Naive thymus-derived CD4-positive, alpha-beta T cell (primary cell): Measurements from ENCODE around the gene CSRNP2. TPM values are rescaled to one million over a fixed set of nuclear protein-coding genes. Genes with fewer than 3 reads are reported as not detected.
"Not testable (repeated sequence)": the region's sequence is repeated elsewhere in the genome, so short reads cannot be mapped to it uniquely, and the experiment has no call there.

Source experiments
- ATAC-seq: fragments of 150-1000 bp; cut with Tn5 transposase; 2 replicates; pipeline ENCODE4 v1.10.0; 2021; ENCODE audit warnings: mild to moderate bottlenecking, moderate library complexity
- CTCF ChIA-PET: fragments of 350-600 bp; sonication (Branson Sonifier 250); formaldehyde crosslinking; loops from one replicate; lab custom pipeline; 2021; ENCODE audit warnings: antibody characterized with exemption; lab: Charles Lee
- POLR2A ChIA-PET: fragments of 350-600 bp; sonication (Branson Sonifier 250); formaldehyde crosslinking; loops from one replicate; lab custom pipeline; 2021; ENCODE audit warnings: antibody characterized with exemption, inconsistent platforms; lab: Charles Lee
- DNase-seq, 9 donors: peaks; one replicate each; pipeline versions ENCODE4 v3.0.0 to v3.0.0-alpha.2; 2020 to 2022; ENCODE audit warnings: mixed read lengths in 1 of 9
- H3K27ac ChIP-seq: one replicate; pipeline ENCODE4 v1.7.0; 2013; ENCODE audit warnings: mild to moderate bottlenecking, low read depth, low read length, moderate library complexity
- H3K27me3 ChIP-seq, 2 donors: one replicate each; pipeline ENCODE4 v1.7.0; 2013; ENCODE audit warnings: low read length in 2 of 2, mild to moderate bottlenecking in 2 of 2, moderate library complexity in 2 of 2; ENCODE audit not compliant: control insufficient read depth in 2 of 2, insufficient read depth in 2 of 2
- H3K36me3 ChIP-seq, 3 experiments: 1 replicate in 2 of 3; 2 replicates in 1 of 3; pipeline ENCODE4 v1.7.0; 2013; ENCODE audit warnings: low read length in 3 of 3, mild to moderate bottlenecking in 3 of 3, moderate library complexity in 1 of 3; ENCODE audit not compliant: insufficient read depth in 3 of 3, control insufficient read depth in 2 of 3
- H3K4me1 ChIP-seq, 2 donors: one replicate each; pipeline ENCODE4 v1.7.0; 2013; ENCODE audit warnings: low read length in 2 of 2, mild to moderate bottlenecking in 2 of 2, moderate library complexity in 1 of 2; ENCODE audit not compliant: control insufficient read depth in 2 of 2, insufficient read depth in 2 of 2
- H3K4me3 ChIP-seq: 2 replicates; pipeline ENCODE4 v1.7.0; 2013; ENCODE audit warnings: mild to moderate bottlenecking, low read length
- H3K9me3 ChIP-seq, 3 experiments: 1 replicate in 2 of 3; 2 replicates in 1 of 3; pipeline ENCODE4 v1.7.0; 2013; ENCODE audit warnings: low read length in 3 of 3; ENCODE audit not compliant: control insufficient read depth in 2 of 3
- H3K27ac Mint-ChIP-seq, 9 donors: one replicate each; pipeline ENCODE4 v1.8.0; 2020 to 2022; ENCODE audit warnings: mixed read lengths in 9 of 9, mild to moderate bottlenecking in 8 of 9, moderate library complexity in 5 of 9, inconsistent platforms in 2 of 9
- H3K27me3 Mint-ChIP-seq, 5 donors: one replicate each; pipeline ENCODE4 v1.8.0; 2021 to 2022; ENCODE audit warnings: mixed read lengths in 5 of 5, mild to moderate bottlenecking in 1 of 5
- H3K36me3 Mint-ChIP-seq, 5 donors: one replicate each; pipeline ENCODE4 v1.8.0; 2020 to 2022; ENCODE audit warnings: mixed read lengths in 5 of 5, mild to moderate bottlenecking in 3 of 5, inconsistent platforms in 1 of 5
- H3K4me1 Mint-ChIP-seq, 7 donors: one replicate each; pipeline ENCODE4 v1.8.0; 2020 to 2022; ENCODE audit warnings: mixed read lengths in 7 of 7, mild to moderate bottlenecking in 3 of 7, inconsistent platforms in 1 of 7
- H3K4me3 Mint-ChIP-seq, 10 donors: one replicate each; pipeline ENCODE4 v1.8.0; 2020 to 2022; ENCODE audit warnings: mild to moderate bottlenecking in 10 of 10, mixed read lengths in 10 of 10, moderate library complexity in 6 of 10, inconsistent platforms in 2 of 10
- H3K9me3 Mint-ChIP-seq, 11 donors: one replicate each; pipeline ENCODE4 v1.8.0; 2020 to 2022; ENCODE audit warnings: mixed read lengths in 11 of 11, mild to moderate bottlenecking in 4 of 11, inconsistent platforms in 1 of 11, moderate library complexity in 1 of 11
- intact Hi-C, 2 donors: fragments of 100-400 bp; cut with micrococcal nuclease; formaldehyde crosslinking; loops; one replicate each; pipeline ENCODE4 v1.15.1; 2023
- polyA plus RNA-seq, 2 donors: library from polyadenylated mRNA; unstranded; fragments of 300-500 nt; fragmentation: Illumina TruSeq; gene quantifications; one replicate each; pipeline ENCODE4 v1.2.3, GENCODE V29; 2021
- total RNA-seq, 6 experiments: library from RNA in 5 of 6; stranded (reverse) in 5 of 6; gene quantifications; 1 replicate in 5 of 6; 2 replicates in 1 of 6; pipeline ENCODE4 v1.2.3 and lab custom pipeline; 2021 to 2026

Gene CSRNP2
- total and polyA plus RNA-seq, 7 experiments from 2014 or later: 2.7 to 38.7 (median 20.1) TPM

GRCh38 chr12:51018956-51019355 lies 64.4 kb downstream of the CSRNP2 start:
- ChIA-PET POLR2A (interaction anchor here (0.6 to 2.5 kb wide), 3 partner anchors 8 to 17 kb away, joined by 3 to 8 read pairs (median 4); no protein-coding TSS in a partner anchor), CTCF (no interaction called here)
- intact Hi-C loops: no loop called here
- H3K4me1 ChIP-seq: peaks cover 8 to 24% of the 10 kb centered on the region in 2 donors
- no peaks in the 10 kb centered on the region for H3K9me3 ChIP-seq
- H3K4me3 ChIP-seq: no peak overlapping the region
- Mint-ChIP-seq H3K9me3 (no peaks in the 10 kb centered on the region), H3K27me3 (no peaks in the 10 kb centered on the region), H3K36me3 (peaks cover 0 to 4% (median 0%) of the 10 kb centered on the region in 5 donors), H3K27ac (peak overlapping the region in 3 of 9 donors; percentile 31 to 50 (median 48)), H3K4me3 (no peak overlapping the region), H3K4me1 (peaks cover 21 to 65% (median 52%) of the 10 kb centered on the region in 7 donors)
- no peaks in the 10 kb centered on the region for H3K36me3 ChIP-seq
- H3K27ac ChIP-seq: no peak overlapping the region
- DNase-seq (no peak), ATAC-seq (no peak)
- H3K27me3 ChIP-seq: no peaks in the 10 kb centered on the region

- H3K36me3 ChIP-seq: no peaks in the 10 kb centered on the region
- DNase-seq (no peak), ATAC-seq (no peak)
- no peaks in the 10 kb centered on the region for H3K9me3 Mint-ChIP-seq
- peaks cover 0 to 4% (median 0%) of the 10 kb centered on the region in 5 donors for H3K36me3 Mint-ChIP-seq
- ChIA-PET CTCF (no interaction called here), POLR2A (no interaction called here)
- no peak overlapping the region for H3K4me3 ChIP-seq
- H3K27me3 Mint-ChIP-seq: no peaks in the 10 kb centered on the region
- H3K27me3 ChIP-seq: no peaks in the 10 kb centered on the region
- H3K4me3 Mint-ChIP-seq: no peak overlapping the region
- peak overlapping the region in 2 of 9 donors; percentile 41 to 51 for H3K27ac Mint-ChIP-seq
- peaks cover 5 to 27% of the 10 kb centered on the region in 2 donors for H3K4me1 ChIP-seq
- H3K9me3 ChIP-seq: no peaks in the 10 kb centered on the region
- intact Hi-C loops: no loop called here
- H3K4me1 Mint-ChIP-seq: peaks cover 28 to 64% (median 52%) of the 10 kb centered on the region in 7 donors
- no peak overlapping the region for H3K27ac ChIP-seq
Observed at GRCh38 chr12:51017452-51017851, 65.9 kb downstream of the CSRNP2 start.

- CTCF ChIA-PET, POLR2A ChIA-PET, H3K27ac ChIP-seq: not testable (repeated sequence)
Observed at GRCh38 chr12:51014467-51014866, 68.9 kb downstream of the CSRNP2 start.

GRCh38 chr12:51013441-51013840 lies 70.0 kb downstream of the CSRNP2 start:
- no peak for ATAC-seq
- CTCF ChIA-PET: interaction anchor here (0.8 kb wide), 1 partner anchor 10 kb away, joined by 3 read pairs; no protein-coding TSS in a partner anchor
- intact Hi-C loops: no loop called here
- H3K9me3 Mint-ChIP-seq: no peaks in the 10 kb centered on the region
- H3K36me3 ChIP-seq: no peaks in the 10 kb centered on the region
- no peaks in the 10 kb centered on the region for H3K27me3 Mint-ChIP-seq
- H3K4me3 ChIP-seq: no peak overlapping the region
- H3K36me3 Mint-ChIP-seq: peaks cover 0 to 5% (median 0%) of the 10 kb centered on the region in 5 donors
- POLR2A ChIA-PET: interaction anchor here (1.2 kb wide), 2 partner anchors 8 to 12 kb away, joined by 4 to 10 read pairs; no protein-coding TSS in a partner anchor
- no peaks in the 10 kb centered on the region for H3K27me3 ChIP-seq
- H3K4me3 Mint-ChIP-seq: no peak overlapping the region
- no peaks in the 10 kb centered on the region for H3K9me3 ChIP-seq
- DNase-seq: no peak
- peaks cover 22 to 62% (median 50%) of the 10 kb centered on the region in 7 donors for H3K4me1 Mint-ChIP-seq
- H3K27ac ChIP-seq: no peak overlapping the region
- peak overlapping the region in 5 of 9 donors; percentile 18 to 66 (median 52) for H3K27ac Mint-ChIP-seq
- peaks cover 0 to 25% of the 10 kb centered on the region in 2 donors for H3K4me1 ChIP-seq

More at GRCh38 chr12:51014467-51014866, 68.9 kb downstream of the CSRNP2 start:
- H3K36me3 Mint-ChIP-seq, intact Hi-C loops, H3K4me3 Mint-ChIP-seq, H3K4me3 ChIP-seq, H3K9me3 ChIP-seq, DNase-seq, H3K27me3 ChIP-seq, H3K36me3 ChIP-seq, H3K27ac Mint-ChIP-seq, H3K27me3 Mint-ChIP-seq, ATAC-seq, H3K9me3 Mint-ChIP-seq: not testable (repeated sequence)
- H3K4me1 ChIP-seq: peaks cover 0 to 14% of the 10 kb centered on the region in 2 donors
- peaks cover 16 to 60% (median 47%) of the 10 kb centered on the region in 7 donors for H3K4me1 Mint-ChIP-seq

GRCh38 chr12:51012570-51013236 lies 70.7 kb downstream of the CSRNP2 start:
- H3K4me1 Mint-ChIP-seq: peaks cover 22 to 65% (median 54%) of the 10 kb centered on the region in 7 donors

GRCh38 chr12:51011955-51012354 lies 71.4 kb downstream of the CSRNP2 start:
- no peak for DNase-seq
- Mint-ChIP-seq H3K27ac (peak overlapping the region in 8 of 9 donors; percentile 7 to 78 (median 57)), H3K9me3 (no peaks in the 10 kb centered on the region), H3K27me3 (no peaks in the 10 kb centered on the region), H3K36me3 (peaks cover 0 to 9% (median 2%) of the 10 kb centered on the region in 5 donors), H3K4me3 (peak overlapping the region in 1 of 10 donors; percentile 20), H3K4me1 (peaks cover 22 to 58% (median 47%) of the 10 kb centered on the region in 7 donors)
- peaks cover 0 to under 1% (median 0%) of the 10 kb centered on the region in 3 experiments for H3K36me3 ChIP-seq
- intact Hi-C loops: no loop called here
- H3K4me1 ChIP-seq: peaks cover 0 to 27% of the 10 kb centered on the region in 2 donors
- POLR2A ChIA-PET: interaction anchor here (0.7 to 1.2 kb wide), 3 partner anchors 8 to 10 kb away, joined by 3 to 4 read pairs (median 4); no protein-coding TSS in a partner anchor
- no peak overlapping the region for H3K4me3 ChIP-seq
- no peak for ATAC-seq
- no peak overlapping the region for H3K27ac ChIP-seq
- H3K9me3 ChIP-seq: no peaks in the 10 kb centered on the region
- CTCF ChIA-PET: interaction anchor here (0.8 to 1.4 kb wide), 3 partner anchors 16 to 329 kb away, joined by 3 read pairs; no protein-coding TSS in a partner anchor
- H3K27me3 ChIP-seq: no peaks in the 10 kb centered on the region

More at GRCh38 chr12:51012570-51013236, 70.7 kb downstream of the CSRNP2 start:
- Histone ChIP-seq H3K9me3 (no peaks in the 10 kb centered on the region), H3K4me3 (no peak overlapping the region), H3K4me1 (peaks cover 0 to 27% of the 10 kb centered on the region in 2 donors), H3K36me3 (no peaks in the 10 kb centered on the region), H3K27me3 (no peaks in the 10 kb centered on the region), H3K27ac (no peak overlapping the region)
- Mint-ChIP-seq H3K36me3 (peaks cover 0 to 8% (median 0%) of the 10 kb centered on the region in 5 donors), H3K27me3 (no peaks in the 10 kb centered on the region), H3K27ac (peak overlapping the region in 8 of 9 donors; percentile 18 to 78 (median 66)), H3K4me3 (peak overlapping the region in 4 of 10 donors; percentile 3 to 42 (median 20)), H3K9me3 (no peaks in the 10 kb centered on the region)
- DNase-seq: no peak
- CTCF ChIA-PET: interaction anchor here (0.8 to 1.4 kb wide), 3 partner anchors 15 to 328 kb away, joined by 3 read pairs; no protein-coding TSS in a partner anchor
- no peak for ATAC-seq
- intact Hi-C loops: no loop called here
- POLR2A ChIA-PET: interaction anchor here (1.2 kb wide), 2 partner anchors 9 to 13 kb away, joined by 4 to 10 read pairs; no protein-coding TSS in a partner anchor
